ENCODE measurements around the gene CPS1. TPM values are rescaled to one million over a fixed set of nuclear protein-coding genes. Genes with fewer than 3 reads are reported as not detected.

Gene CPS1
- total and polyA plus RNA-seq, 2 of the 8 experiments (the other 6 are each of a cell fraction or from before 2014, with no cell fraction given), result 7.9 to 15.7 TPM

DNA sequence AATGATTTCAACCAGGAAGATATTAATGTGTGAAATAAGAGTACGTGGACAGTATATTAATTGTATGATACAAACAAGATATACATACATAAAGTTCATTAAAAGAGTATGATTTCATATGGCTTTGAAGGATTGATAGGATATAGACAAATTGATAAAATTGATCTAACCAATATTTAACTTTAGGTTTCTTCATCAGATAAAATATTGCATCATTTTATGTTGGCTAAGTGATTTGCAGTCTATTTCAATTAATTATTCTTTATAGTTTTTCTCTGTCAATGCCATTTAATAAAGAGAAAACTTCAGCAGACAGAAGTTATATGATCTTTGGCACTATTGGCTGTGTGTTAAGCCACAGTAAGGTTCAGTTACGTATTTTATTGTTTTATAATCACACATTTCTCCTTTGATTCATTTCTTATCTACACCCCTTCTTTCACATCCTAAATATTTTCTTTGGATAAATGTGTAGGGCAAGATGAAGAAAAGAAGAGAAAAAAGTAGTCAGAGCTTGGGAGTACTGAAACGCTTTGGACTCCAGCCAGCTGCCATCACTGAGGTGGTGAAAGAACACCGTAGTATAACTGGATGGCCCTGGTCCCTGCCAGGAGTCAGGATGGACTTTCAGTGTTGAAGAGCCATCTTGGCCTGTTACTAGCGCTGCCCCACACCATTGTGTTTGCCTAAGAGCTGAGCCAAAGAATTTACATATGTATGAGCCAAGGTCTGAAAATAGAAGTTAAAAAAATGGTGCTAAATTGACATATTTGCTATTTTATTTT lies 9.8 kb upstream of the CPS1 start:
- no peak overlapping the region for H3K56ac ChIP-seq (replicated peaks; ENCODE audit: insufficient read length, low read depth, low read length)
- no peak overlapping the region for H2AK5ac ChIP-seq (ENCODE audit: low read depth, low read length)
- H2BK20ac ChIP-seq (ENCODE audit: low read length), result no peak overlapping the region
- H3K27me3 ChIP-seq (replicated peaks in 1 of 4; ENCODE audit: control insufficient read depth in 3 of 4, extremely low read depth in 1 of 4, insufficient read depth in 3 of 4, low read length in 3 of 4), result no peaks in the 10 kb centered on the region
- H3K9ac ChIP-seq (replicated peaks in 1 of 4; ENCODE audit: extremely low read depth in 1 of 4, low read depth in 3 of 4, low read length in 3 of 4), result no peak overlapping the region
- no peak overlapping the region for H3K18ac ChIP-seq (ENCODE audit: extremely low read depth, low read length)
- H3K23me2 ChIP-seq (ENCODE audit: low read depth, low read length), result no peaks in the 10 kb centered on the region
- no peak overlapping the region for H3K27ac ChIP-seq (ENCODE audit: low read depth, low read length)
- H3K9me3 ChIP-seq (ENCODE audit: insufficient read depth in 2 of 2, low read depth in 1 of 2, low read length in 1 of 2), result no peaks in the 10 kb centered on the region
- 91% methylated on average over 5 of the region's 5 CpGs; no CpG with 5 or more reads in 1 of the 2 experiments for WGBS, 2 experiments (ENCODE audit: extremely low coverage in 1 of 2, insufficient coverage in 1 of 2, insufficient read length in 1 of 2, insufficient replicate concordance in 2 of 2, low coverage in 1 of 2, low lambda C conversion rate in 2 of 2, missing lambda C conversion rate in 1 of 2)
- H4K91ac ChIP-seq (replicated peaks; ENCODE audit: insufficient read length, low read length), result no peak overlapping the region
- H3K79me2 ChIP-seq (ENCODE audit: control insufficient read depth in 1 of 2, insufficient read depth in 2 of 2, low read length in 2 of 2), result no peaks in the 10 kb centered on the region
- H2AFZ ChIP-seq (ENCODE audit: low read length), result no peak overlapping the region
- H3K4ac ChIP-seq (replicated peaks; ENCODE audit: insufficient read length, low read depth, low read length), result no peak overlapping the region
- no peaks in the 10 kb centered on the region for H3K79me1 ChIP-seq (ENCODE audit: low read depth, low read length)
- ChIA-PET POLR2A (ENCODE audit: partially characterized antibody) (interaction anchor here (1.0 kb wide), 1 partner anchor 10 kb away, joined by 5 read pairs; the partner anchor contains the start of gene CPS1), CTCF (ENCODE audit: partially characterized antibody) (interaction anchor here (0.8 to 1.6 kb wide), 2 partner anchors 32 to 43 kb away, joined by 3 read pairs; no protein-coding TSS in a partner anchor)
- no peak overlapping the region for H3K14ac ChIP-seq (ENCODE audit: insufficient read length)
- H4K8ac ChIP-seq (ENCODE audit: extremely low read depth, insufficient read depth, low read length), result no peak overlapping the region
- H3K4me3 ChIP-seq (ENCODE audit: extremely low read depth in 1 of 4, insufficient read depth in 2 of 4, low read depth in 3 of 4, low read length in 4 of 4), result no peak overlapping the region
- H2BK15ac ChIP-seq (ENCODE audit: low read length), result no peak overlapping the region
- no peak overlapping the region for H2BK12ac ChIP-seq (ENCODE audit: low read depth, low read length)
- peak; percentile 49; the same call in 1 of the 2 replicates for TF ChIP-seq YY1 (IDR thresholded peaks at IDR 0.05; ENCODE audit: low read depth, low read length)
- no peak for TF ChIP-seq SP1 (IDR thresholded peaks at IDR 0.05; ENCODE audit: low read depth, low read length)
- H4K5ac ChIP-seq (ENCODE audit: insufficient read length, low read depth, low read length), result no peak overlapping the region
- no peak overlapping the region for H3K23ac ChIP-seq (ENCODE audit: insufficient read length)
- FAIRE-seq (no peak), DNase-seq (ENCODE audit: low read depth in 1 of 2, low spot score in 2 of 2) (no peak)
- H2BK5ac ChIP-seq (ENCODE audit: low read depth, low read length), result no peak overlapping the region
- no peaks in the 10 kb centered on the region for H4K20me1 ChIP-seq (replicated peaks in 1 of 2; ENCODE audit: control insufficient read depth in 1 of 2, insufficient read depth in 2 of 2, low read length in 2 of 2)
- H3K36me3 ChIP-seq (ENCODE audit: control insufficient read depth in 2 of 4, insufficient read depth in 4 of 4, low read length in 3 of 4), result no peaks in the 10 kb centered on the region
- no peak overlapping the region for H2BK120ac ChIP-seq (replicated peaks; ENCODE audit: low read depth, low read length)
- peaks cover 0 to 2% (median 0%) of the 10 kb centered on the region in 4 experiments; a peak in 1 of 7 replicates for H3K4me1 ChIP-seq (replicated peaks in 1 of 4; ENCODE audit: control insufficient read depth in 3 of 4, insufficient read depth in 4 of 4, low read length in 3 of 4)
- no peak overlapping the region for H3K4me2 ChIP-seq (ENCODE audit: insufficient read depth in 1 of 2, low read depth in 2 of 2, low read length in 2 of 2)
